Measurements from ENCODE around the gene RAP1GAP.

- TF ChIP-seq POLR2AphosphoS5 (IDR thresholded peaks at IDR 0.05) (no peak), CTCF (IDR thresholded peaks at IDR 0.05) (no peak), POLR2A (IDR thresholded peaks at IDR 0.05; ENCODE audit: low read depth) (no peak), EP300 (IDR thresholded peaks at IDR 0.05) (no peak)
Measured at GRCh38 chr1:21662426-21663247, 6.5 kb downstream of the RAP1GAP start.

Measured in esophagus muscularis mucosa (tissue), 4 donors.